ENCODE data around the gene FUT9. TPM values are rescaled to one million over a fixed set of nuclear protein-coding genes. Genes with fewer than 3 reads are reported as not detected.

Gene FUT9
- total and polyA plus RNA-seq, 10 of the 15 experiments (the other 5 are each of a cell fraction or from before 2014, with no cell fraction given) = not detected

- Histone ChIP-seq H4K20me1 (ENCODE audit: control insufficient read depth, insufficient read depth) (no peaks in the 10 kb centered on the region), H3K79me2 (ENCODE audit: control insufficient read depth, insufficient read depth, low read length) (no peaks in the 10 kb centered on the region), H3K36me3 (ENCODE audit: control insufficient read depth in 2 of 2, insufficient read depth in 2 of 2, low read length in 1 of 2) (no peaks in the 10 kb centered on the region), H3K9ac (ENCODE audit: control insufficient read depth, insufficient read depth, low read length) (no peak overlapping the region), H2AFZ (ENCODE audit: control insufficient read depth, low read depth, low read length) (no peak overlapping the region), H3K4me3 (no peak overlapping the region), H3K9me3 (replicated peaks; ENCODE audit: control insufficient read depth, insufficient read depth, low read length) (no peaks in the 10 kb centered on the region), H3K27ac (ENCODE audit: control insufficient read depth, insufficient read depth) (no peak overlapping the region), H3K27me3 (replicated peaks in 1 of 2; ENCODE audit: control insufficient read depth in 2 of 2, insufficient read depth in 2 of 2, low read length in 1 of 2) (no peaks in the 10 kb centered on the region), H3K4me2 (ENCODE audit: control insufficient read depth, insufficient read depth) (no peak overlapping the region), H3K4me1 (ENCODE audit: control insufficient read depth, insufficient read depth, low read length) (no peaks in the 10 kb centered on the region)
- ChIA-PET POLR2A (no interaction called here), SMC1A (ENCODE audit: uncharacterized antibody, unreplicated experiment) (no interaction called here), RAD21 (ENCODE audit: unreplicated experiment) (no interaction called here), CTCF (no interaction called here)
- in situ Hi-C loops (cut with MboI) (no loop called here), intact Hi-C loops (cut with micrococcal nuclease; ENCODE audit: unreplicated experiment) (no loop called here)
- no TSS peak for BruUV-seq (replicated peaks)
- WGBS (ENCODE audit: insufficient coverage, insufficient replicate concordance, low lambda C conversion rate, missing lambda C conversion rate) = 0% methylated on average over 2 of the region's 2 CpGs
- no peak for ATAC-seq
- TF ChIP-seq CEBPB (IDR thresholded peaks at IDR 0.05; ENCODE audit: borderline replicate concordance in 1 of 2, low read depth in 2 of 2, low read length in 2 of 2) = no peak
- no peak for TF ChIP-seq PAX5 (IDR thresholded peaks at IDR 0.05; ENCODE audit: borderline replicate concordance, low read depth, low read length)
- TF ChIP-seq MXI1 (IDR thresholded peaks at IDR 0.05; ENCODE audit: low read depth, low read length) = no peak
- TF ChIP-seq STAT1 (conservative IDR thresholded peaks at IDR 0.05) = no peak
- TF ChIP-seq SUPT20H (IDR thresholded peaks at IDR 0.05; ENCODE audit: borderline replicate concordance, control insufficient read depth, low read depth, low read length) = no peak
- no peak for TF ChIP-seq ZNF217 (IDR thresholded peaks at IDR 0.05)
- no peak for TF ChIP-seq NFIC (IDR thresholded peaks at IDR 0.05; ENCODE audit: low read depth, low read length)
- no peak for TF ChIP-seq SKIL (IDR thresholded peaks at IDR 0.05; ENCODE audit: low read depth, poor library complexity, severe bottlenecking)
- no peak for TF ChIP-seq FOS (IDR thresholded peaks at IDR 0.05; ENCODE audit: borderline replicate concordance, extremely low read depth, insufficient read length)
- FAIRE-seq = no peak
- DNase-seq (ENCODE audit: low read depth, low spot score) = no peak
Observed at GRCh38 chr6:96110878-96111277, 95.1 kb downstream of the FUT9 start.

All from GM12878 (cell line).